GM18508 (cell line): ENCODE data around the gene POU3F1.

Experiments
- ATAC-seq: cut with Tn5 transposase; IDR thresholded peaks from one replicate; pipeline ENCODE4 v1.9.1; 2021; ENCODE audit warnings: moderate number of reproducible peaks; ENCODE audit not compliant: insufficient read depth, unreplicated experiment

POU3F1 gene

DNA sequence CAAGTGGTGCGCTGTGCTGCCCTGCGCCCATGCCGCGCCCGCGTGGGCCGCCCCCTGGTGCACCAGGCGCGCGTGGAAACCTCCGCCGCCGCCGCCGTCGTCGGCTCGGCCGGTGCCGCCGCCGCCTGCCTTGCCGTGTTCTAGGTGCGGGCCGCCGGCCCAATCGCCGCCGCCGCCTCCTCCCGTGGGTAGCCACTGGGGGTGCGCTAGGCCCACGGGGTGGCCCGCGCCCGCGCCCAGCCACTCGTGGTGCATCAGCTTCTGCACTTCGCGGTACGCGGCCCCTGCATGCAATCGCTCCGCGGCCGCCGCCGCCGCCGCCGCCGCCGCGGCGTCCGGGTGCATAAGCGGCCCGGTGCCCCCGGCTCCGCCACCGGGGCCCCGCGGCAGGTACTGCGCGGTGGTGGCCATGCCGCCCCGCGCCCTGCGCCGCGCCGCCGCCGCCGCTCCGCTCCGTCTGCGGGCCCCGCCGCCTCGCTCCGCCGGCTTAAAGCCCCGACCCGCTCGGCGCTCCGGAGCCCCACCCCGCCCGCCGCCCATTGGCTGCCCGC lies at the start of gene POU3F1:
POU3F1 (minus strand) TSS at position 461 of the 551 bp plus-strand sequence; CDS start at position 411, 50 bp downstream.
- ATAC-seq = no peak

DNA sequence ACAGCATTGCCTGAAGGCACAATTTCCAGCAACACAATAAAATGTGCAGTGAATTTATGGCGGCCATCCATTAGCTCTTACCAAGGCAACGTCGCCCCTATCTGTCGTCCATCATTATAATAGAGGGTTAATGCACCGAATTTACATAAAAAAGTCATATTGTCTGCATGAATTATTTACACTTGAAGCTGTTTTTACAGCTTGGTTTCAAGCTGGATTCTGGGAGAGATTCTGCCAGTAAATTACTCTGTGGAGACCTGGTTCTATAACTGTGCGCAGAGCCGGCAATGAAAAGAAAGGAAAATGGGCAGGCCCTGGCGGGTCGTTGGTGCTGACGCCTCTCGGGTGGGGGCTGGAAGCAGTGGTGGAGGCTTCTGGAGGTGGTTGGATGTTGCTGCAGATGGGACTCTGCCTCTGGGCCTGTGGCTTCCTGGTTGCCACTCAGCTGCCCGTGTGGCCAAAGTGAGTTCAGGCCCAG lies 48.9 kb upstream of the POU3F1 start:
- ATAC-seq = no peak

DNA sequence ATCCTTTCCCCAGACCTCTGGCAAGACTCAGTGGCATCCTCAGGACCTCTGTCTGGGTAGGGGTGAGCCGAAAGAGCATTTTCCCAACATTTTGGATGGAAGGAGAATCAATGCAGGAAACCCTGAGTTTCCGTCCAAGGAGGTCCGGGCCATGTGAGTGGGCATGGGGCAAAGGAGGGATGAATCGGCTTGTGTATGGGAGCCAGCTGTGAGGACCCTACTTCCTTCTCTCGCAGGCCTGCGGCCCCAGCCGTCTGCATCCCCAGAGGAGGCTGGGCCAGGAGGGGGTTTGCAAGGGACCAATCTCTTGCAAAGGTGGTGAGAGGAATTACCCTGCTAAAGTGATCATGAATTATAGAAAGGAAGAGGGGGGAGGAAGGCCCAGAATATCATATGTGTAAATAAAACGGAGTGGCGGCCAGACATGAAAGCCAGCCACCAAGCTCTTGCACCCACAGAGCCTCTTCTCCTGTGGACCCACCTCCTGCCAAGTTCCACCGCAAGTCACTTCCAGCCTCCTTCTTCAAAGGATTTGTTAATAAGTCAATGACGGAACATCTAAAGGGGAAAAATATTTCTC lies 48.2 kb upstream of the POU3F1 start:
- no peak for ATAC-seq

DNA sequence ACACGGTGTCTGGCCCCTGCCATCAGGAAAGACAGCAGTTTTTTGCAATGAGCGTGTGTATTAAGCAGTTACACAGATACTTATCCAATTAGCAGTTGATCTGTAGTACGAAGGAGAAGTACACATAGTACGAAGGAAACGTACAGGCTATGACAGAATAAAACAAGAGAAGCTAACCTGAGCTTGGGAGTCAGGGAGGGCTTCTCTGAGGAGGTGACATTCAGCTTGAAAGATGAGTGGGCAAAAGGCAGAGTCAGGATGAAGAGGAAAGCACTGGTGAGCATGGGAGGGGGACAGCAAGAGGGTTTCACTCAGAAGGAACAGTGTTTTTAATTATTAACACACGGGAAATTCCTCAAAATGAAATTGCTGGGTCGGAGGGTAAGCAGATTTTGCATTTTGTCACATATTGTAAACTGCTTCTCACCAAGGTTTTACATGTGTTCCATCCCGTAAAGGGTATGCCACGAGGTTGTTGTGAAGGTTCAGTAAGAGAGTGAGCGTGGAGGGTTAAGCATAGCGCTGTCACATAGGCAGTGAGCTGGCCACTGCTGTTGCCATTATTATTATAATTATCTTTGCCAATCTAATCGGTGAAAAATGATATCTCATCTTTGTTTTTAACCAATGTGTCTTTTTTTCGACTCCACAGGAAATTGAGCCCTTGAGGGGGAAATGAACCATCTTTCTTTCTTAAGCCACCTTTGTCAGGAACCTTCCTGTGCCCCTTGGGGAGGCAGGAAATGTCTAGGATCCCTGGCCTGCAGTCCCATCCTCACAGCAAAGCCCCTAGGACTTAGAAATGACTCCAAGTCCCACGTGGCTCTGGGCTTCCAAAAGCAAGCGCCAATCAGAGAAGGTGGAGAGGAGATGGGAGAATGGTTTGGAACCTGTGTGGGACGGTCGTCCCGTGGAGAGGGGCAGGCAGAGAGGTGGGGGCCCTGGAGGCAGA lies 47.3 kb upstream of the POU3F1 start:
- ATAC-seq = no peak

DNA sequence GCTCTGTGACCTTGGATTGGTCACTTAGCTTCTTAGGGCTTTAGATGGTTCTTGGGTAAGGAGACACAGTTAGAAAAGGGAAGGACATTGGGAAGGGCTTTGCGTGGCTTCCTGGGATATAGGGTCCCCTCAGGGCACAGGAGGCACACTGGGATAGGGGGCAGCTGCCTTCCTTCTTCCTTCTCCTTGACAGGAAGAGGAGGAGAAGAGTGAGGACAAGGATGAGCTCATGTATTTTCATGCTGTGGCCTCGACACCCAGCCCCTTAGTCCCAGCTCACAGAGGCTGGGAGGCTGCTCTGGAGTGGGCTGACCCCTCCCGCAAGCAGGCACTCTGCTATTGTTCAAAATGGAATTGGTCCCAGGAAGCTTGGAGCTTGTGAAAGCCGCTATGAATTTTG lies 45.7 kb upstream of the POU3F1 start:
- no peak for ATAC-seq

DNA sequence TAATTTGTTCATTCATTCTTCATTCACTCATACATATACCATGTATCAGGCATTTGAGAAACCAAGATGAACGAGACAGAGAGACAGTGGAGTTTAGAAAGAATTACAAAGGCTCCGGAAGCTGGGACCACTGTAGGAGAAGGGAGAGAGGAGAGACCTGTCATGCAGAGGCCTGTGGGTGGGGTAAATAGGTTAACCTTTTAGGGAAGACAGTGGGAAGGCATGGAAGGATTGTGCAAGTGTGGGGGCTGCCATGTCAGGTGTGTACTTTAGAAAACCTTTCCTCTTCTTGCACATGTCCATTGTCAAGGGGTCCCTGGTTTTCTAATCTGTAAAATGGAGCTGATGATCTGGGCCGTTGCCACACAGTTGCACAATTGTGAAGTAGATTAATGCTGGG lies 44.2 kb upstream of the POU3F1 start:
- ATAC-seq = no peak

DNA sequence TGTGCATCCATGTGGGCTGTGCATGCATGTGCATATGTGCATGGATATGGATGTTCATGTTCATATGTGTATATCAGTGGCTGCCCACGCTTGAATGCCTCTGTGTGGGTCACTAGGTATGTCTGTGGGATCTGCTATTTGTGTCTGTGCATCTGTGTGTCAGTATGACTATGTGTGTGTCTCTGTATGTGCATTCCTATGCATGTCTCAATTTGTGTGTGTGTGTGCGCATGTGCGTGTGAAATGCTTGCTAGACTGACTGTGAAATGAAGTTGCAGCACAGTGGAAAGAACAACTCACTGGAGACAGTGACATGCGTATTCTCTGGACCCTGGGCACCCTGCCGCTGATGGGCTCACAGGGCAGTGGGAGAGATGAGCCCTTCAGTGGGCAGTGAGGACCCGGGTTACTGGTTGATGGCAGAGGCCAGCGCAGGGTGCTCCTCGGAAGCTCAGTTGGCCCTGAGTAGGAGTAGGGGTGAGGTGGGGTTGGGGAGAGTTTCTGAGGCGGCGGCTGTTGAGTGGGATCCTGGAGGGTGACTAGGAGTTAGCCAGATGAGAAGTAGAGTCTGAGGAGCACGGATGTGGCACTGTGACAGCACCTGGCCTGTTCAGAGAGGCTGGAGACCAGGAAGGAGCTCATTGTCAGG lies 43.2 kb upstream of the POU3F1 start:
- no peak for ATAC-seq

DNA sequence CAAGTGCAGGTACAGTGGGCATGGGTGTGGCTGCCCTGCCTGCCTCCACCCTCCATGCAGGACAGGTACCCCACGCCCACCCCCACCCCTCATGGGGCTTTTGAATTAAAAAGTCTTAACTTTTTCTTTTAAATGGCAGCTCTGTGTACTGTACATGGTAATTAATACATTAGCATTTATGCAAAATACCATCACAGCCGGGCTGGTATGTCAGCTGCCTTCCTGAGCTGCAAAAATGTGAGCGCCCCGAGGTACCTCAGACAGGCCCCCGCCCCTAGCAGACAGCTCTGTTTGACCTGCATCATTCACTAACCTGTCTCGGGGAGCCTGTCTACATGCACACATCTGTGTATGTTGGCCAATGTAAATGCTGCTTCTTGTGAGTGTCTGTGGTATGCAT lies 42.2 kb upstream of the POU3F1 start:
- ATAC-seq = no peak

DNA sequence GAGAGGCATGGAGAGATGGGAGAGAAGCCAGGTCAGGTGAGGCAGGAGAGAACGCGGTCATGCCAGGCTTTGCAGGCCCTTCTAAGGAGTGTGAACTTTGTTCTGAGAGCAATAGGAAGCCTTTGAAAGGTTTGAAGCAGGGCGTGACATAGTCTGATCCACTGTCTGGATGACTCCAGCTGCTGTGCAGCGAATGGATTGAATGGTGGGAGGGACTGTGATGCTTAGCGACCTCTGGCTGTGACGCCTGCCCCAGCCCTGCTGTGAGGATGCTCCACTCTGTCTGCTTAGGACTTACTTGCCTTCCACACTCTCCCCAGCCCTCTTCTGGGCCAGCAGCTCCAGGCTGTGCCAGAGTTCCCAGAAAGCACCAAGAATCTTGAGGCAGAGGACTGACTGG lies 41.8 kb upstream of the POU3F1 start:
- no peak for ATAC-seq

DNA sequence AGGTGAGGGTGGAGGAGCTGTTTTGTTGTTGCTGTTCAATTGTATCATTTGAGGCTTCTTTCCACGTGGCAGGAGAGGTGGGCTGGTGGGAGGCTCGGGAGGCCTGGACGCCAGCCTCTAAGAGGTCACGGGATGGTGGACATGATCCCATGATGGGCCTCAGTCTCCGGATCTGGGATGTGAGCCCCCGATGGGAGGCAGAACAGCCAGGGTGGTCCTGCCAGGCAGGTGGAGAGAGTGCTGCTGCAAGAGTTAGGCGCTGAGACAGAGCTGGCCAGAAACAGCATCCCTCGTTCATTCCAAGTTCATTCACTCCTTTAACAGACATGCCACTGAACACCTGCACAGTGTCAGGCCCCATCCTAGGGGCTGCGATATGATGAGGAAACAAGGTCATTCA lies 41.1 kb upstream of the POU3F1 start:
- ATAC-seq = no peak

DNA sequence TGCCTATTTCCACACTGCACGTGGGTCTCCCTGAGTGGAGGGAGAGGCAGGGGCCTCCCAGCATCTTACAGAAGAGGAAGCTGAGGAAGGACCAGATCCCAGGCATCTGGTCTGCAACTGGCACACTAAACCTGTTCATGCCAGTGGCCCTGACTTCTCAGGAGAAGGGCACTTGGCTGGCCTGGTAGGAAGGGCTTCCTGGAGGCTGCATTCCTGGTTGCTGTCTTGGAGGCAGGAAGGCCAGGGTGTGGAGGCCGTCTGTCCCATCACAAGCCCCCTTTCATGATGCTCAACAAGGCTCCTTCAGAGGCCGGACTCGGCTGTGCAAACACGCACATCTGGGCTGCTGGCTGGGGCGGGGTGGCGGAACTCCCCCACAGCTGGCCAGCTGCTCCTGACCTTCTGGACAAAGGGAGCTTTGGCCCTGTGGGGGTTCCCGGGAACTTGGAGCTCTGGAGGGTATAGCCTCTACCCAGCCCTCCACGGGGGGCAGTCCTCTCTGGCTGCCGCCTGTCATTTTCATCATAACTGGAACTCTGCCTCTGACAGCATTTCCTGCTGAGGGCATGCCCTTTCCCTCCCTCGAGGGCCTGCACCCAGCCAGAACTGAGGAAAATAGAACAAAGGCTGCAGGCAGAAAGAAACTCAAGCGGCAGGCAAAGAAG lies 39.2 kb upstream of the POU3F1 start:
- no peak for ATAC-seq

DNA sequence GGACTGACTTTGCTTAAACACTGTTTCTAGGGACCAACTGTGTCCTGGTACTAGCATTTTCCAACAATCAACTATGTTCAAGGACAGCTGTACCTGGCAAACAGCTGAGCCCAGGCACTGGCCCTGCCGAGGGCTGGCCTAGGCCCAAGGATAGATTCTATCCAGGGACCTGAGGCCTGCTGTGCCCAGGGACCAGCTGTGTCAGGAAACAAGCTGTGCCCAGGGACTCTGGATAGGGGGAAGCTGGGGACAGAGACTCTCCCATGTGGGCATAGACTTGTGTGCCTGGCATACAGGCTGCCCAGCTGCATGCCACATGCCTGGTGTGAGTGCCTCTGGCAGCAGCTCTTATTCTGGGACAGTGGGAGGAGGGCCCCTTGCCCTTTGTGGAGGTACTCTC lies 38.1 kb upstream of the POU3F1 start:
- ATAC-seq = no peak

DNA sequence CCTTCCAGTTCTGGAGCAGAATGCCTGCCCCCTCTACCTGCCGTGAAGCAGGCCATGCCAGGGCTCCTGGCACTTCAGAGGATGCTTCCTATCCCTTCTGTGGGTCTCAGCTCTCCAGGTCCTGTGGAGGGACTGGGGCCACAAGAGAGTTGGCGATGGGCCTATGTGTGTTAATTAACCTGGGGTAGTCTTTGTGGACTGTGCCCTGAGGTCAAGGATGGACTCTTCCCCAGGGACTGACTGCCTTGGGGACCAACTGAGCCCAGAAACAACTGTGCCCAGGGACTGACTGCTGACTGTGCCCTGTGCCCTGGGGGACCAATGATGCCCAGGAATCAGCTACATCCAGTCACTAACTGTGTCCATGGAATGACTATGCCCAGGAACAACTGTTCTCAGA lies 37.5 kb upstream of the POU3F1 start:
- no peak for ATAC-seq

DNA sequence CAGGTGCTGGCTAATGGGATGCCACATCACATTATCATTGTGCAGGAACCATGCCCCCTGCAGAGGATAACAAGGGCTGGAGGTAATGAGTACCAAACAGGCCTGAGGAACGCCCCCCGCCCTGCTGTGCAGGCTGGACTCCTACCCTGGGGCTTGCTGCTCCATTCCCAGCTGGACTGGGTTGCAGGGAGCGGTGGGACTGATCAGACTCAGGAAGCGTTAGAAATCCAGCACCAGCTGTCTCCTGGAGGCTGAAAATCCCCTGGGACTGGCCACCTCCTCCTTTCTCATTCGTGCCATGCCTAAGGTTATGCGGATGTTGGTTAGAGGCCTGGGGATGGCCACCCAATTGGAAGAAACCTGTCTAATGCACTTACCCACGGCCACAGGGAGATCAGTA lies 36.9 kb upstream of the POU3F1 start:
- no peak for ATAC-seq

DNA sequence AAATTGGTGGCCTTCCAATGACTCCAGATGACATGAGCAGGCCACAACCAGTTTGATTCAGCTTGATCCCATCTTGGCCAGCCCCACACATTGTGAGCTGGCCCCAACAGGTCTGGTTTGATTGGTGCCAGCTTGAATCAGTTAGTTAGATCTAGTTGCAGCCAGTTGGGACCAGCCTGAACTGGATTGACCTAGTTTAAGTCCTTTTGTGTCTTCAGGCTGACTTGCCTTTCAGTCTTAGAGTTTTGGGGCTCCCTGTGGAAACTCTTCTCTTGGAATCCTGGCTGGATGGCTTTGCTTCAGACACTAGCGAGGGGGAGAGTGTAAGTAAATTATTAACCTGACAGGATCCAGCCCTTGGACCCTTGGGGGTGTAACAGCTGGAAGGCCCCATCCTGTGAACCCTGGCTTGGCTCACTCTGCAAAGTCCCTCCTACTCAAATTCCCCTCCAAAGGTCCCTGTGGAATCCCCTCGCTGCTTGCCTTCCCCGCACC lies 36.2 kb upstream of the POU3F1 start:
- ATAC-seq = no peak

DNA sequence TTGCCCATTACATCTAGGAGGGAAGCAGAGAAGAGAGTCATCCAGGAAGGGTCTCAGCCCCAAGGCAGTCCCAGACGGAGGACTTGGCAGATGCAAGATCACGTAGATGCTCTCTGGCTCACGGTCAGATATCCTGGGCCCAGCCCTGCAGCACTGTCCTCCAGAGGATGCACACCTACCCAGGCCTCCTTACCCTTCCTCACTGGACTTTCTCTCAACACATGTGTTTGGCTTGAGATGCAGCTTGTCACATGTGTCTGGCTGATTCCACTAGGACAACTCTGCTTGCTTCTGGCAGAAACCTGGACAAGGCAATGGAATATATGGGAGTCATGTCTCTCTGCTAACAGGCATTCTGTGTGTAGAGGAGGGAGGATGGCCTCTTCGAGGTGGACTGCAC lies 32.4 kb upstream of the POU3F1 start:
- ATAC-seq = no peak

DNA sequence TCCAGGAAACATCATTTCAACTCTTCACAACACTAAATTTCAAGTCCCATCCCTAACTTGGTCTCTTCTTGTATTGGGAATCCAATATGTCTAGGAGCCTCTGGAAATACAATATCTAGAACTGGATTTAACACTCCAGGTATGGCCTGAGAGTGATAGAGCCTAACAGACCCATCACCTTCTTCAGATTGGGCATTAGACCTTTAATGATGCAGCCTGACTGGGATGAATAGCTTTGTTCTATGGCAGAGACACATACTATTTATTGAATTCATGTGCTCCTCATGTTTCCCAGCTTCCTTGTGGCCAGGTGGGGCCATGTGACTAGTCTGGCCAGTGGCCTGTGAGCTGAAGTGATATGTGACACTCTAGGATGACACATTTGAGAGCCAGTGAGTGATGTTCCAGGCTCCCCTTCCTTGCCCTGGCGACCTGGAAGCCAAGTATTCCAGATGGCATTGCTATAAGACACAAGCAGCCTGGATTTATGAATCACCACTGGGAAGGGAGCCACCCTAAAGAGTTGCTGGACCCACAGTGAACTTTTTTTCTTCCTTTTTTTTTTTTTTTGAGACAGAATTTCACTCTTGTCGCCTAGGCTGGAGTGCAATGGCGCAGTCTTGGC lies 31.0 kb upstream of the POU3F1 start:
- ATAC-seq = no peak

DNA sequence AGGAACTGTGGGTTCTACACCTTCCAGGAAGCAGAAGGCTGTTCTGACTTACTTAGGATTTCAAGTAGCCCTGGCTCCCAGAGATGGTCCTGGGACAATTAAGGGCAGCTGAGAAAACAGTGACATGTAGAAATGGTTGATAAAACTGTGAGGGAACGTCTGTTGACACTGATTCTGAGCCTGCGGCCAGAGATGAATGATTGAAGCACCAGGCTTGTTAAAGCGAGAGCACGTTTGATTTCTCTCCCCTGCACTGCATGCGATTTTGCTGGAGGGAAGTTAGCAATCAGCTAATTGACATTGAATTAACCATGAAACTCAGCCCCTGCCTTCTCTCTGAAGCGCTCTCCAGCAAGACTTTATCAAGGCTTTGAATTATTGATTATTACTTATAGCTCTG lies 29.9 kb upstream of the POU3F1 start:
- ATAC-seq = no peak

DNA sequence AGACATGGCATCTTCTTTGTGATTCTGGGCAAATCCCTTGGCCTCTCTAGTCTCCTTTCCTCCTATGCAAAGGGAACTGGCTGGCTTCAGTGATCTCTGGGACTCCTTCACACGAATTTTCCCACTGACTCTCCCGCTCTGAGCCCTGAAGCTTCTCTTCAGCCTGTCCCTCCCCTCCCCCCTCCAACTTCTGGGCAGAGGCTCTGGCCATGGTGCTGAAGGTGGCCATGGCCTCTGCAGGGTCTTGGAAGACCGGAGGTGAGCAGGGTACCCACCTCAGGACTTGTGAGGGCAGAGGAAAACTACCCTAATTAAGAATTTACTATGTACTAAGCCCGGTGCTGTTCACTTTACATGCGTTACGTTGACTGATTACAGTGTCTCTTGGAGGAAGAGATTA lies 29.4 kb upstream of the POU3F1 start:
- ATAC-seq = no peak

DNA sequence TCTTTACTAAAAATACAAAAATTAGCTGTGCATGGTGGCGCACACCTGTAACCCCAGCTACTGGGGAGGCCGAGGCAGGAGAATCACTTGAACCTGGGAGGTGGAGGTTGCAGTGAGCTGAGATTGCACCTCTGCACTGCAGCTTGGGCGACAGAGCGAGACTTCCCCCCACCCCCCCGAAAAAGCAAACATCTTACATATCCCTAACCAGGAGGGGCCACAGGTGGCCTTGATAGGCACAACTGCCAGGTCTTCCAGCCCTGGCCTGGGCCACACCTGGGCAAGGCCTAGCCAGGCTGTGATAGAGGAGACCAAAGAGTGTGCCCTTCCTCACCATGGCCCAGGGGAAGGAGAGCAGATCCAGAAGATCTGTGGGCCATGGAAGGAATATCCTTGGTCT lies 28.6 kb upstream of the POU3F1 start:
- no peak for ATAC-seq
